Stimulated activated CD8-positive, alpha-beta memory T cell treated with anti-CD3 and anti-CD28 coated beads, Interleukin-15, amount 100 ng/mL, for 48 hours (primary cell): ENCODE results near the gene CD300LF.

Source experiments
- DNase-seq, 2 donors: peaks; one replicate each; pipeline ENCODE4 v3.0.0-alpha.2; 2020; ENCODE audit warnings: low read depth in 2 of 2

Gene CD300LF

GRCh38 chr17:74712756-74713155 lies at the start of gene CD300LF:
CD300LF (minus strand) TSS chr17:74712923; CDS start chr17:74712866, 57 bp downstream.
- no peak for DNase-seq

- DNase-seq: no peak
Measured at GRCh38 chr17:74761931-74762330, 49.2 kb upstream of the CD300LF start.

GRCh38 chr17:74761419-74761818 lies 48.7 kb upstream of the CD300LF start:
- DNase-seq: no peak

DNA sequence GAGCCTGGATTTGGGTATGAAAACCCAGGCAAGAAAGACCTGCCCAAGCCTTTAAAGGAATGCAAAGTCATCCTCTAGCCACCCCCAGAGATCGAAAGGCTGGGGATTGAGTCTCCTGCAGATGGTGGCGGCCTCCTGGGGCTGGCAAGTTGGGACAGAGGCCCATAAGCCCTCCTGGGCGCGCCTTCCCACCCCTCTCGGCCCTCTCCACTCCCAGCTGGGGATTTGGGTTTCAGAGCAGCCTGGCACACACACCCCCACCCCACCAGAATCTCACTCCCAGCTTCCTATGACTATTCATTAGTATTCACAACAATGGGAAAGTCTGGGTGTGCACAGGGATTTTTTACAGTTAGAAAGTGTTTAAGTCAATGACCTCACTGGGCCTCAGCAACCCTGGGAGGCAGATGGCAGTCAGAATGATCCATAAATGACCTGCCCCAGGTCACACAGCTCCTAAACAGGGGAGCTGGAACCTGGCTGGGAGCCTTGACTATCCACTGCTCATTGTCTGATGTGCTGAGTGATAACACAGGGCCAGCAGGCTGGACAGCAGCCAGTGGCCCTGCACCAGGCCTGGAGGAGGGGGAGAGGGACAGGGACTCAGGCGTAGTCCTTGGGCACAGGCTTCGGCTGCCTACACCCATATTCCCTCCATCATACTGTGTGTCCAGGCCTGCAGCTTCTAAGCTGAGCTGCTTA lies 47.8 kb upstream of the CD300LF start:
- no peak for DNase-seq

- no peak for DNase-seq
Measured at GRCh38 chr17:74759941-74760340, 47.2 kb upstream of the CD300LF start.

- DNase-seq: no peak
Measured at GRCh38 chr17:74759243-74759801, 46.6 kb upstream of the CD300LF start.

DNA sequence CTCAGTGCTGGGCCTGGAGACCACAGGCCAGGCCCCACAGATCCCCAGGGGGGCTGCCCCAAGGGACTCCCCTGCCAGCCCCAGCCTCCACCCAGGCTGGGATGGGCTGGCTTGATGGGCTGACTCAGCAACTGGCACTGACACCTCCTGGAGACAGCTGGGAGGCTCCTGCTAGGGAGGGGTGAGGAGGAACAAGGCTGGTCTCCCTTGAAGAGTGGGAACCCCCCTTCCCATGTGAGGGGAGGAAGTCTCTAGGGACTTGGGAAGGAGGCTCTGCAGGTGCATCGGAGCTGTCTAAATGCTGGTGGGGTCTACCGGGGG lies 46.1 kb upstream of the CD300LF start:
- DNase-seq: no peak

DNA sequence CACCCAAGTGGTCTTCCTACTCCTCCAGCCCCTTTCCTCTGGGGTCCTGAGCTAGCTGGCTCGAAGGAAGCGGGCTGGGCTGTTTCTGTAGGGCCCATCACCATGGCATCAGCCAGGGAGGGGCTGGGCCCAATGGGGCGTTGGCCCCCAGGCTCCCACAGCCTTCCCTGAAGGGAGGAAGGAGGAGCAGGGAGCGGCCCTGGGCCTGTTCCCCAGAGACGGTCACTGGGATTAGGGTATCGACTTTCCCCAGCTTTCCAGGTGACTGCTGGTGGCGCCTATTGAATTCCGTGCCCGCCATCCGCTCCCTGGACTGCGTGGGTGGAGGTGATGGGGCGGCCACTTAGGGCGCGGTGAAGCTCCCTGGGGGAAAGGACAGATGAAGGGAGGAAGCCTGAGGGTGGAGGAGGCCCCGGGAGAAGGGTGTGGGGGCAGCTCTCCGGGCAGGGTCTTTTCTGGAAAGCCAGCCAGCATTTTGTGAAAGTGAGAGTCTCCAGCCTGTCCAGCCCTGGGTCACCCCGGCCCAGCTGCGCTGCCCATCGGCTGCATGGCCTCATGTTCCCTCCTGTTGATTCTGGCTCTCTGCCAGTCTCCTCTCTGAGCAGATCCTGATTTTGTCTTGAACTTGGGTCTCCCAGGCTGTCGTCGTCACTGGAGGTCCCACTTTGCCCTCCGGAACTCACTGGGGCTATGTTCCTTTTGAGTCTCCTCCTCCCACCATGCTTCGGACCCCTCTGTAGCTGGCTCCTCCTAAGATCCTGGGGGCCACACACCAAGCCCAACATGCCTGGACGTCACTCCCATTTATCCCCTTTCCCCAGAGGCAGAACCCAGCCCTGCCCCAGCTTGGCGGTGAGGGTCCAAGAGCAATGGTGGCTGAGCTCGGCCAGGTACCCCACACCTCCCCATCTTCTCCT lies 45.5 kb upstream of the CD300LF start:
- DNase-seq: no peak

DNA sequence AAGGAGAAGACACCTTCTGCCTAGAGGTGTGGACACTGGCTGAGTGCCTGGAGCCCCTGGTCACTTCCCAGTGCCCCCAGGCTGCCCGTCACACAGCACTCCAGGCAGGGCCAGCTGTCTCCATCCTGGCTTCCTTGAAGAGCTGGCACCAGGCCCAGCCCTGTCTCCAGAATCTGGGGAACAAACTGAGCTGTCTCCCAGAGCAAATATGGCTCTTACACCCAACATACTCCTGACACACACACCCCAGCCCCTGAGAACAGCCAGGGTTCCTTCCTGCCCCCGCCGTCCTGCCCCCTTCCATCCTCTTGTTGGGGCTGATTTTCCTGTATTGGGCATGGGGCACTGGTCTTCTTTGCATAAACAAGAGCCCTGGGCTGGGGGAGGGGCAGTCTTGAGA lies 44.8 kb upstream of the CD300LF start:
- DNase-seq: no peak

DNA sequence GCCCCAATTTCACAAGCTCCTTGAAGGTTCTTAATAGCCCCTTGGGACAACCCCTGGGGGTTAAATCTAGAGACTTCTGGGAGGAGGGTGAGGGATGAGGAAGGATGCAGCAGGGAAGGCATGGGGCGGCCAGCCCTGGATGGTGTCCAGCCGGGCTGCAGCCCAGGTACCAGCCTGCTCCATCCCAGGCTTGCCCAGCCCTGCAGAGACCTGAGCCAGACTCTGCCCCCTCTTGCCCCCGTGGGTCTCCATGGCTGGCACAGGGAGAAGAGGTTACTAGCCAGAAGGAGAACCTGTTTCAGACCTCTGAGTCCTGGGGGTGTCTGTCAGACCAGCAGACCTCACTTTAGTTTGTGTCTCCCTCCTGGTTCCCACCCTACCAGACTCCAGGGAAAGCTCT lies 44.2 kb upstream of the CD300LF start:
- no peak for DNase-seq

DNA sequence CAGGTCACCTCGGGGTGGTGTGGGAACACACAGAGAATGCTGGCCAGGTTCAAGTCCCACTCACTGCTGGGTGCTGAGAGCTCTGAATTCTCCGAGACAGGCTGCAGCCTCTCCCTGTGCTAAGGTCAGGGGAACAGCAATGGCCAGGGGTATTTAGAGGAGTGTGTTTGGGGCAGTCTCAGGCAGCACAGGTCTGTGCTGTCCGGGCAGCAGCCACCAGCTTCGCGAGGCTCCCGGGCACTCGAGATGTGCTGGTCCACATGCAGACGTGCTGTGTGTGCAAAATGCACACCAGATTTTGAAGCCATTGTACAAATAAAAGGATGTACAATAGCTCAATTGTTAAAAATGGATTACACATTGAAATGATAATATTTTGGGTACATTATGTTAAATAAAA lies 42.8 kb upstream of the CD300LF start:
- no peak for DNase-seq

GRCh38 chr17:74754832-74755231 lies 42.1 kb upstream of the CD300LF start:
- DNase-seq: no peak

GRCh38 chr17:74752822-74753401 lies 40.2 kb upstream of the CD300LF start:
- DNase-seq: no peak

- DNase-seq: no peak
Measured at GRCh38 chr17:74752415-74752814, 39.7 kb upstream of the CD300LF start.

DNA sequence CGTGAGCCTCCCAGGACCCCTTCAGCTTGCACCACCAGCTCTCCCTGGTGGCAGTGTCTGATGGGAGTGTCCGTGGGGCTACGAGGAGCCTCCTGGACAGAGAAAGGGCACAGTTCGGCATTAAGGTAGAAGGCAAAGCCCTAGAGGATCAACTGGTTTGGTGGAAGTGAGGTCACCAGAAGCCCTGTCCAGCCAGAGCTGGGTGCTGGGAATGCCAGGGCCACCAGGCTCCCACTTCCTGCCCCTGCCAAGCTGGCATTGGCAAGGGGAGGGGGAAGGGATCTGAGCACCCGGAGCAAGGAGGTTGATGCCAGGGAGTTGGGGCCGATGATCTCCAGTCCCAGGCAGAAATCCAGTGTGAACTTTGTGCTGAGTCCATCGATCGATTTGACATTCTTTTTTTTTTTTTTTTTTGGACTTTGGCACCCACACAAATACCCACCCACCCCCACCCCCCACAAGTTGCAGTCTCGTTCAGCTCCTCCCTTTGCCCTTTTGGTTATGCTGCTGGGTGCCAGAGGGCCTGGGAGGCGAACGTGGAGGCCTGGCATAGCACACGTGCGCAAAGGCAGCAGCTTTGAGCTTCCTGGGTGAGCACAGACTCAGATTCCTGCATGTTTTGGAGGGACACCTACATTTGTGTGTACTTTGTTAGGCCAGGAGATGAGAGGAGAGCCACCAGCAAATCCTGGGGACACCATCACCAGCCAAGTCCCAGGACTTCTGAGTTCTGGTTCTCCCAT lies 37.8 kb upstream of the CD300LF start:
- DNase-seq: no peak

DNA sequence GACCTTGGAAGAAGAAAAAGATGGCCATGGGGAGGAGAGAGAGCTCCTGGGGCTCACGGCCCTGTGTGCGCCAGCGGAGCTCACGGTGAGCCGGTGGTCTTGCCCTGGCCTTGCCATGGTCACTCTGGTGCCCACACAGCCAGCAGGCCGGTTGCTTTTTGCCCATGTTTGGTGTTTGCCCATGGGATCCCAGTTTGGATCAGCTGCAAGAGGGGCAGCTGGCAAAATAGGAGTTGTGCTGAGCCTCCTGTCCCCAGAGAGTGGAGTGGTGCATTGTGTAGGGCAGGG lies 37.3 kb upstream of the CD300LF start:
- DNase-seq: no peak

DNA sequence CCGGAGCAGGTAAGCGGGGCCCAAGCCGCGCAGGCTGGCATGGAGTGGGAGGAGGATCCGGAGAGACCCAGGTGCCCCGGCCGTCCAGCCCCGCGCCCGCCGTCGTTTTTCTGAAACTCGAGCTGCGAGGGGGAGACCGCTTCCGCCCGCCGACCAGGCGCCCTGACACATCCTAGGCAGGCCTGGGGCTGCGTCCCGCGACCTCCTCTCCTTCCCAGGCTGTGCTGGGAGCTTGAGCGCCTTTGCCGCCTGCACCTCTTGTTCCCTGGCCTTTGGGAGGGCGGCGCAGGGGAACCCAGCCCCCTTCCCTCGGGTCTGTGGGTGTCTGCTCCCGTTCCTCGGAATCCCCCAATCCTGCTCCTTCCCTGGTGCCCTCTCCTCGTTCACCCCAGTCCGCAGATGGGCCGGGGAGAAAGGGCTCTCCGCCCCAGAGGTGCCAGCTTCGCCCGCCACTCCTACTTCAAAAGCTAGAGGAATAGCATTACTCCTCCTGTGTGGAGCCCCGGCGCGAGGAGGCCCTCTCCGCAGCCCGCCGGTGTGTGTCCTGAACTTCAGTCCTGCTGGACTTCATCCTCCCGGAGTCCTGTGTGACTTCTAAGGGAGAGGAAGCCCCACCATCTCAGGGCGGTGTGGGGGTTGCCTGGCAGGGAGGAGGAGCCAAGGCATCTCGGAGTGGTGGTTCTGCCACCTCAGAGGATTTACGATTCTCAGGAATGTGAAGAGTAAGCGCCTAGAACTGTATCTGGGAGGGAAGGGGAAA lies 36.7 kb upstream of the CD300LF start:
- peak in 1 of 2 donors; percentile 40 for DNase-seq

DNA sequence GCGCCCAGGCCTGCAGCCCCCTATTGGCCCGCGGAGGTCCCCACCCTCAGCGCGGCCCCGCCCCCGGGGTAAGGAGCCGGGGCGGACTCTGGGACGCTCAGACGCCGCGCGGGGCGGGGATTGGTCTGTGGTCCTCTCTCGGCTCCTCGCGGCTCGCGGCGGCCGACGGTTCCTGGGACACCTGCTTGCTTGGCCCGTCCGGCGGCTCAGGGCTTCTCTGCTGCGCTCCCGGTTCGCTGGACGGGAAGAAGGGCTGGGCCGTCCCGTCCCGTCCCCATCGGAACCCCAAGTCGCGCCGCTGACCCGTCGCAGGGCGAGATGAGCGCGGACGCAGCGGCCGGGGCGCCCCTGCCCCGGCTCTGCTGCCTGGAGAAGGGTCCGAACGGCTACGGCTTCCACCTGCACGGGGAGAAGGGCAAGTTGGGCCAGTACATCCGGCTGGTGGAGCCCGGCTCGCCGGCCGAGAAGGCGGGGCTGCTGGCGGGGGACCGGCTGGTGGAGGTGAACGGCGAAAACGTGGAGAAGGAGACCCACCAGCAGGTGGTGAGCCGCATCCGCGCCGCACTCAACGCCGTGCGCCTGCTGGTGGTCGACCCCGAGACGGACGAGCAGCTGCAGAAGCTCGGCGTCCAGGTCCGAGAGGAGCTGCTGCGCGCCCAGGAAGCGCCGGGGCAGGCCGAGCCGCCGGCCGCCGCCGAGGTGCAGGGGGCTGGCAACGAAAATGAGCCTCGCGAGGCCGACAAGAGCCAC lies 36.0 kb upstream of the CD300LF start, which contains the start of gene NHERF1:
NHERF1 (plus strand) TSS at position 100 of the 750 bp plus-strand sequence; CDS start at position 319, 219 bp downstream.
- peak; percentile 93 to 96 for DNase-seq

DNA sequence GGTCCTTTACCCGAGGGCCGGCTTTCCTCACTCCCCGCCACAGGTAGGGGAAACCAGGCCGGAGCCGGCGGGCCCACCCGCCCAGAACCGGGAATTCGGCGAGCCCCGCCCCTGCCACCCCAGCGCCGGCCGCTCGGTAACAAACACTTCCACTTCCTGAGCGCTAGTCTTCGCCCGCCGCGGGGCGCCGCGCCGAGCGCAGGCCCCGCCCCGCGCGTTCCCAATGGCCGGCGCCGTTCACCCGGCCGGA lies 35.5 kb upstream of the CD300LF start:
- DNase-seq: no peak

- no peak for DNase-seq
Measured at GRCh38 chr17:74746922-74747321, 34.2 kb upstream of the CD300LF start.

GRCh38 chr17:74746376-74746775 lies 33.7 kb upstream of the CD300LF start:
- no peak for DNase-seq
